Upper lobe of right lung (tissue), 1 donor: Measurements from ENCODE around the gene GTF2IRD1. TPM values are rescaled to one million over a fixed set of nuclear protein-coding genes. Genes with fewer than 3 reads are reported as not detected.
A peak's percentile ranks its signal among the peaks of the same experiment; 100 is the strongest.

Source experiments
- ATAC-seq: fragments of 200-7000 bp; cut with Tn5 transposase; one replicate; pipeline ENCODE4 v1.9.1; 2020; ENCODE audit warnings: mild to moderate bottlenecking, moderate library complexity
- DNase-seq: peaks from one replicate; pipeline ENCODE4 v3.0.0-alpha.2; 2020
- H3K27ac ChIP-seq: fragments of 200-600 bp; one replicate; pipeline ENCODE4 v1.8.0; 2022
- H3K27me3 ChIP-seq: fragments of 200-600 bp; one replicate; pipeline ENCODE4 v1.8.0; 2022; ENCODE audit warnings: mild to moderate bottlenecking
- H3K36me3 ChIP-seq: fragments of 200-600 bp; one replicate; pipeline ENCODE4 v1.8.0; 2022
- H3K4me1 ChIP-seq: fragments of 200-600 bp; one replicate; pipeline ENCODE4 v1.8.0; 2022
- H3K4me3 ChIP-seq: fragments of 200-600 bp; one replicate; pipeline ENCODE4 v1.8.0; 2022; ENCODE audit warnings: mild to moderate bottlenecking
- H3K9me3 ChIP-seq: fragments of 200-600 bp; one replicate; pipeline ENCODE4 v1.8.0; 2022
- intact Hi-C: fragments of 100-400 bp; cut with DNase I; formaldehyde crosslinking; loops from one replicate; pipeline ENCODE4 v1.11.0; 2022
- total RNA-seq: library from RNA; stranded (reverse); fragmentation: NEBNext Ultra II Directional; extraction: Animal tissue kit (Norgen Biotek cat#: 25700); gene quantifications from one replicate; pipeline ENCODE4 v1.2.1, GENCODE V29; 2021
- TF ChIP-seq, protein P1 (sequence below): fragments of 200-600 bp; IDR thresholded peaks from one replicate; pipeline ENCODE4 v1.8.0; 2022; ENCODE audit warnings: antibody characterized with exemption
- donor health status: DM: no; HTN: yes; CAD: no; lungs with severe emphysema.

Gene GTF2IRD1
- total RNA-seq, 1 donor from 2014 or later = 30.5 TPM

DNA sequence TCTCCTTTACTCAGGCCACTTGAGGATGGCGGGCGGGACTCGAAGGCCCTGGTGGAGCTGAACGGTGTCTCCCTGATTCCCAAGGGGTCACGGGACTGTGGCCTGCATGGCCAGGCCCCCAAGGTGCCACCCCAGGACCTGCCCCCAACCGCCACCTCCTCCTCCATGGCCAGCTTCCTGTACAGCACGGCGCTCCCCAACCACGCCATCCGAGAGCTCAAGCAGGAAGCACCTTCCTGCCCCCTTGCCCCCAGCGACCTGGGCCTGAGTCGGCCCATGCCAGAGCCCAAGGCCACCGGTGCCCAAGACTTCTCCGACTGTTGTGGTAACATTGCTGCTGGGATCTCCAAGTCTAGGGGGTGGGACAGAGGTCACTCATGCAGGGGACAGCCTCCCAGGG is 65.7 kb downstream of the GTF2IRD1 start:
- Histone ChIP-seq H3K4me3 (no peak overlapping the region), H3K9me3 (no peaks in the 10 kb centered on the region), H3K36me3 (peaks cover 8% of the 10 kb centered on the region), H3K4me1 (no peaks in the 10 kb centered on the region), H3K27ac (no peak overlapping the region), H3K27me3 (no peaks in the 10 kb centered on the region)
- no peak for DNase-seq
- intact Hi-C loops = no loop called here
- TF ChIP-seq, protein P1, sequence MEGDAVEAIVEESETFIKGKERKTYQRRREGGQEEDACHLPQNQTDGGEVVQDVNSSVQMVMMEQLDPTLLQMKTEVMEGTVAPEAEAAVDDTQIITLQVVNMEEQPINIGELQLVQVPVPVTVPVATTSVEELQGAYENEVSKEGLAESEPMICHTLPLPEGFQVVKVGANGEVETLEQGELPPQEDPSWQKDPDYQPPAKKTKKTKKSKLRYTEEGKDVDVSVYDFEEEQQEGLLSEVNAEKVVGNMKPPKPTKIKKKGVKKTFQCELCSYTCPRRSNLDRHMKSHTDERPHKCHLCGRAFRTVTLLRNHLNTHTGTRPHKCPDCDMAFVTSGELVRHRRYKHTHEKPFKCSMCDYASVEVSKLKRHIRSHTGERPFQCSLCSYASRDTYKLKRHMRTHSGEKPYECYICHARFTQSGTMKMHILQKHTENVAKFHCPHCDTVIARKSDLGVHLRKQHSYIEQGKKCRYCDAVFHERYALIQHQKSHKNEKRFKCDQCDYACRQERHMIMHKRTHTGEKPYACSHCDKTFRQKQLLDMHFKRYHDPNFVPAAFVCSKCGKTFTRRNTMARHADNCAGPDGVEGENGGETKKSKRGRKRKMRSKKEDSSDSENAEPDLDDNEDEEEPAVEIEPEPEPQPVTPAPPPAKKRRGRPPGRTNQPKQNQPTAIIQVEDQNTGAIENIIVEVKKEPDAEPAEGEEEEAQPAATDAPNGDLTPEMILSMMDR = no peak
- ATAC-seq = no peak

DNA sequence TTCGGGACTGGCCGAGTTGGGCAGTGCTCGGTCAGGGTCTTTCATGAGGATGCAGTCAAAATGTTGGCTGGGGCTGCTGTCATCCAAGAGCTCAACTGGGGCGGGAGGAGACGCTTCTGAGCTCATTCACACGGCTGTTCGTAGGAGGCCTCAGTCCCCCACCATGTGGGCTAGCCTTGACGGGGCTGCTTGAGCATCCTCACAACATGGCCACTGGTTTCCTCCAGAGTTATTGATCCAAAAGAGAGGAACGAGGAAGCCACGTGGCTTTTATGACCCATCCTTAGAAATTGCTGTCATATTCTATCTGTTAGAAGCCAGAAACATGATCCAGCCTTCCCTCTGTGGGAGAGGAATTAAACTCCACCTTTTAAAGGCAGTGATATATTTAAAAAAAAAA is 68.1 kb downstream of the GTF2IRD1 start:
- TF ChIP-seq, protein P1 = no peak
- intact Hi-C loops = no loop called here
- H3K4me1 ChIP-seq = no peaks in the 10 kb centered on the region
- ATAC-seq (no peak), DNase-seq (no peak)
- H3K27me3 ChIP-seq = no peaks in the 10 kb centered on the region
- no peak overlapping the region for H3K27ac ChIP-seq
- H3K4me3 ChIP-seq = no peak overlapping the region
- no peaks in the 10 kb centered on the region for H3K9me3 ChIP-seq
- peaks cover 8% of the 10 kb centered on the region for H3K36me3 ChIP-seq

DNA sequence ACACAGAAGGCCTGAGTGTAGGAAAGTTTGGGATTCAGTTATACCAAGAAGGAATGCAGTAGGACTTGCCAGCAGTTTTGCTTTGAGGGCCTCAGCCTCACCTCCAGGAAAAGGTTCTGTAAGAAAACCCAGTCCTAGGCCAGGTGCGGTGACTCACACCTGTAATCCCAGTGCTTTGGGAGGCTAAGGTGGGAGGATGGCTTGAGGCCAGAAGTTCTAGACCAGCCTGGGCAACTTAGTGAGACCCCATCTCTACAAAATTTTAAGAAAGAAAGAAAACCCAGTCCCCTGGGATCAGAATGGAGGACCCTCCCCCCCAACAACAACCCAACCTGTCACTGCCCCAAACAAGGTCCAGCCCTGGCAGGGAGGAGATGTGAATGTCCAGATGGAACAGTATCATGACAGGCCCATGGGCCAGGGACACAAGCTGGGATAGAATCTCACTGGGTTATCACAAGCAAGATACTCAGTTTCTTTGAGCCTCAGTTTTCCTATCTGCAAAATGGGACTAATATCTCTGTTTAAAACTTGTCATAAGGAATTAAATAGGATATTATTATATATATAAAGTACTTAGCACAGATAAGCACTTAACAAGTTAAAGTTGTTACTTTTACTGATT is 68.7 kb downstream of the GTF2IRD1 start:
- no peak overlapping the region for H3K4me3 ChIP-seq
- intact Hi-C loops = no loop called here
- H3K27ac ChIP-seq = no peak overlapping the region
- peaks cover 8% of the 10 kb centered on the region for H3K36me3 ChIP-seq
- no peaks in the 10 kb centered on the region for H3K4me1 ChIP-seq
- no peaks in the 10 kb centered on the region for H3K9me3 ChIP-seq
- DNase-seq (no peak), ATAC-seq (no peak)
- no peaks in the 10 kb centered on the region for H3K27me3 ChIP-seq
- TF ChIP-seq, protein P1 = no peak

DNA sequence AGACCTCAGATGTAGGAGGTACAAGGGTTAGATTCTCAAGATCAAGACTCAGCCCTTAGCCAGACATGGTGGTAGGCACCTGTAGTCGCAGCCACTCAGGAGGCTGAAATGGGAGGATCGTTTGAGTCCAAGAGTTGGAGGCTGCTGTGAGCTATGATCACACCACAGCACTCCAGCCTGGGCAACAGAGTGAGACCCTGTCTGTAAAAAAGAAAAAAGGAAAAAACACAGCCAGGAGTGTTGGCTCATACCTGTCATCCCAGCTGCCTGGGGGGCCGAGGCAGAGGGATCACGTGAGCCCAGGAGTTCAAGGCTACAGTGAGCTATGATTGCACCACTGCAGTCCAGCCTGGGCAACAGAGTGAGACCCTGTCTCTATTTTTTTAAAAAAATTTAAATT is 69.3 kb downstream of the GTF2IRD1 start:
- Histone ChIP-seq H3K4me3 (no peak overlapping the region), H3K4me1 (no peaks in the 10 kb centered on the region), H3K9me3 (no peaks in the 10 kb centered on the region), H3K27ac (no peak overlapping the region), H3K36me3 (peaks cover 8% of the 10 kb centered on the region), H3K27me3 (no peaks in the 10 kb centered on the region)
- TF ChIP-seq, protein P1 = no peak
- ATAC-seq = no peak
- intact Hi-C loops = no loop called here
- DNase-seq = no peak

DNA sequence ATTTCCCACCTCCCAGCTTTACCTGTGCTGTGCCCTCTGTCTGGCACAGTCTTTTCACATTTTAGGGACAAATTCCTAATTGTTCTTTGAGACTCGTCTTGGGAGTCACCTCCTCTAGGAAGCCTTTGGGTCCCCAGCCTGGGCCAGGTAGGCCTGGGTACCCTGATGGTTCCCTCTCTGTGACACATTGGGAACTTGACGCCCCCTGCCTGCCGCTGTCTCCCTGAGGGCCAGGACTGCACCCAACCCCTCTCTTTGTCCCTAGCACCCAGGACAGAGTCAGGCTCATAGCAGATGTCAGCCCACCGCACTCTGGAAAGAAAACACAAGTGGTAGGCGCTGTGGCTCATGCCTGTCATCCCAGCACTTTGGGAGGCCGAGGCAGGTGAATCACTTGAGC is 71.4 kb downstream of the GTF2IRD1 start:
- DNase-seq (no peak), ATAC-seq (no peak)
- TF ChIP-seq, protein P1 = no peak
- H3K4me3 ChIP-seq = no peak overlapping the region
- H3K27me3 ChIP-seq = no peaks in the 10 kb centered on the region
- H3K27ac ChIP-seq = no peak overlapping the region
- no peaks in the 10 kb centered on the region for H3K9me3 ChIP-seq
- H3K4me1 ChIP-seq = no peaks in the 10 kb centered on the region
- peaks cover 2% of the 10 kb centered on the region for H3K36me3 ChIP-seq
- intact Hi-C loops = no loop called here

DNA sequence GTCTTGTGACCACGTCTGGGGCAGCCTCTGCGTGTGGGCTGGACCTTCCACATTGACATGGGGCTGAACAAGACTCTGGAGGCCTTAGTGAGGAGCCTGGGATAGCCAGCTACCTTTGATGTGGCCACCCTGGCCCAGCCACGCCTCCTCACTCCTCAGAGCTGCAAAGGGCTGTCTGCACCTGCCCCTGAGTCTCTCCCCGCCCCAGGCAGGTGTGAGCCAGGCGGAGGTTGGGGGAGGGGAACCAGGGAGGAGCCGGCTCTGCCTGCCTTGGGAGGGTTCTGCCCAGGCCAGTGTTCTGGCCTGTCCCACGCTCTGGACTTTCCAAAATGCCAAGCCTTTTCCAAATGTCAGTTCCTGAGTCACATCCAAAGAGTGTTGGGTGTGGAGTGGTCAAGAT is 72.2 kb downstream of the GTF2IRD1 start:
- intact Hi-C loops = no loop called here
- no peaks in the 10 kb centered on the region for H3K27me3 ChIP-seq
- TF ChIP-seq, protein P1 = no peak
- H3K9me3 ChIP-seq = no peaks in the 10 kb centered on the region
- H3K27ac ChIP-seq = no peak overlapping the region
- DNase-seq (no peak), ATAC-seq (peak; percentile 50)
- no peak overlapping the region for H3K4me3 ChIP-seq
- H3K4me1 ChIP-seq = no peaks in the 10 kb centered on the region
- no peaks in the 10 kb centered on the region for H3K36me3 ChIP-seq
